ENCODE data around the gene CLSTN1.
"Not testable (repeated sequence)": the region's sequence is repeated elsewhere in the genome, so short reads cannot be mapped to it uniquely, and the experiment has no call there.

The CLSTN1 gene

DNA sequence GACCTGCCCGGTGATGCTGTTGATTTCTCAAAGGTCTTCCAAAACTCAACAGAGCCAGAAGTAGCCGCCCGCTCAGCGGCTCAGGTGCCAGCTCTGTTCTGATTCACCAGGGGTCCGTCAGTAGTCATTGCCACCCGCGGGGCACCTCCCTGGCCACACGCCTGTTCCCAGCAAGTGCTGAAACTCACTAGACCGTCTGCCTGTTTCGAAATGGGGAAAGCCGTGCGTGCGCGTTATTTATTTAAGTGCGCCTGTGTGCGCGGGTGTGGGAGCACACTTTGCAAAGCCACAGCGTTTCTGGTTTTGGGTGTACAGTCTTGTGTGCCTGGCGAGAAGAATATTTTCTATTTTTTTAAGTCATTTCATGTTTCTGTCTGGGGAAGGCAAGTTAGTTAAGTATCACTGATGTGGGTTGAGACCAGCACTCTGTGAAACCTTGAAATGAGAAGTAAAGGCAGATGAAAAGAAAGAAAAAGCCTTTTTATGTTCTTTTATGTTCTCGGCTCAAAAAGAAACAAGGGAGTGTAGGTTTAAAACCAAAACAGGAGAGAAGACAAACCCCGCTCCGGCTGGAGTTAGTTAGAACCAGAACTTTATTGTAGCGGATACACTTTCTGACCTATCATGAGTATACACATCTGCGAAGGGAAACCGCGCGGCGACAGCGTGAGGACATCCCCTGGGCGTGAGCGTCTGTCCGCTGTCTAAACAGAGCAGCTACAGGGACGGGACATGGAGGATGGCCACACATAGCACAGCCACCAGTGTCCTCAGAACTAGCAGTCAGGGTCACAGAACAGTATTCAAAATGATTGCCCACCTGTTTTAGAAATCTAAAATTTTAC, 95.1 kb downstream of the CLSTN1 start:
- DNase-seq, result no peak

DNA sequence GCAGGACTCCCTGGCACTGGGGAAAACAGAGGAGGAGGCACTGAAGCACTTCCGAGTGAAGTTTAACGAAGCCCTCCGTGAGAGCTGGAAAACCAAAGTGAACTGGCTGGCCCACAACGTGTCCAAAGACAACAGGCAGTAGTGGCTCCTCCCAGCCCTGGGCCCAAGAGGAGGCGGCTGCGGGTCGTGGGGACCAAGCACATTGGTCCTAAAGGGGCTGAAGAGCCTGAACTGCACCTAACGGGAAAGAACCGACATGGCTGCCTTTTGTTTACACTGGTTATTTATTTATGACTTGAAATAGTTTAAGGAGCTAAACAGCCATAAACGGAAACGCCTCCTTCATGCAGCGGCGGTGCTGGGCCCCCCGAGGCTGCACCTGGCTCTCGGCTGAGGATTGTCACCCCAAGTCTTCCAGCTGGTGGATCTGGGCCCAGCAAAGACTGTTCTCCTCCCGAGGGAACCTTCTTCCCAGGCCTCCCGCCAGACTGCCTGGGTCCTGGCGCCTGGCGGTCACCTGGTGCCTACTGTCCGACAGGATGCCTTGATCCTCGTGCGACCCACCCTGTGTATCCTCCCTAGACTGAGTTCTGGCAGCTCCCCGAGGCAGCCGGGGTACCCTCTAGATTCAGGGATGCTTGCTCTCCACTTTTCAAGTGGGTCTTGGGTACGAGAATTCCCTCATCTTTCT, 96.7 kb downstream of the CLSTN1 start:
- no peak for DNase-seq

DNA sequence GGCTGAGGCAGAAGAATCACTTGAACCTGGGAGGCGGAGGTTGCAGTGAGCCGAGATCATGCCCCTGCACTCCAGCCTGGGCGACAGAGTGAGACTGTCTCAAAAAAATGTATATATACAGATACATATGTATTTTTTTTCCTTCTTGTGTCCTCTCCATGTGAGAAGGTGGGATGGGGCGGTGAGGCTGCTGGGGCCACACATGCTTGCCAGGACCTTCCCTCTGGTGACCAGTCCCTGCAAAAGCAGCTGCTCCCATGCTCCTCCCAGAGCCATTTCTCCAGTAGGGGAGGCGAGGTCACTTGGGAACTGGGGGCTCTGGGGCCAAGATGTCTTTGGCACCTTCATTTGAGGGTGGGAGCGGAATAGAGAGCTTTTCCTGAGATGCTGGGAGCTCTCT, 97.4 kb downstream of the CLSTN1 start:
- DNase-seq, result no peak

DNA sequence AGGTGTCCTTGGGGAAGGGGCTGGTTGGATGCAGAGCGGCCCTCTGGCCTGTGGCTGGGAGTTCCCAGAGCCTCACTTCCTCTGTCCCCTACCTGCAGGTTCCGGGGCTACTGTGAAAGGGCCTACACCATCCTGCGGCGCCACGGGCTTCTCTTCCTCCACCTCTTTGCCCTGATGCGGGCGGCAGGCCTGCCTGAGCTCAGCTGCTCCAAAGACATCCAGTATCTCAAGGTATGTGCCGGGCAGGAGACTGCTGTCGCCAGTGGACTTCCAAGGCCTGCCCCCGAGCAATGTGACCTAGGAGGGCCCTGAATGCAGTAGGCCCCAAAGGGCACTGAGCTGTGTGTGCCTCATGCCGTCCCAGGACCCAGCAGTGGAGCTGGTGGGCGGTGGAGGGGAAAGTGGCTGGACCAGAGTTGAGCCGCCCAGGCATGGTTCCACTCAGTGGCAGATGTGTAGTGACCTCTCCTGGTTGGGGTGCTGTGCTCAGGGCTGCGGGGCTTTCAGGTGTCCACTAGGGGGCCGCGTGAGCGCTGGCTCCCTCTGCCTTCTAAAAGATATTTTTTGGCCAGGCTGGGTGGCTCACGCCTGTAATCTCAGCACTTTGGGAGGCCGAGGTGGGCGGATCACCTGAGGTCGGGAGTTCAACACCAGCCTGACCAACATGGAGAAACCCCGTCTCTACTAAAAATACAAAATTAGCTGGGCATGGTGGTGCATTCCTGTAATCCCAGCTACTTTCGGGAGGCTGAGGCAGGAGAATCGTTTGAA, 98.9 kb downstream of the CLSTN1 start:
- peak; percentile 28 for DNase-seq

DNA sequence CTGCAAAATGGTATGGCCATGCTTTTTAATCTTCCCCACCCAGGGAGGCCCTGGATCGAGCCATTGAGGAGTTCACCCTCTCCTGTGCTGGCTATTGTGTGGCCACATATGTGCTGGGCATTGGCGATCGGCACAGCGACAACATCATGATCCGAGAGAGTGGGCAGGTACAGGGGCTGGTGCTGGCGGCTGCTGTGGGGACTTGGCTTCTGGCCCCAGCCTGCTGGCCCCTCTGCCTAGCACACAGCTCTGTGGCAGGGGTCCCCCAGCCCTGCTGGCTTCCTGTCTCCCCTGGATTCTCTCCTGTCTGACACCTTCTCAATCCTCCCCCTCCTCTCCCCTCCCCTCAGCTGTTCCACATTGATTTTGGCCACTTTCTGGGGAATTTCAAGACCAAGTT, 99.8 kb downstream of the CLSTN1 start:
- DNase-seq, result no peak

DNA sequence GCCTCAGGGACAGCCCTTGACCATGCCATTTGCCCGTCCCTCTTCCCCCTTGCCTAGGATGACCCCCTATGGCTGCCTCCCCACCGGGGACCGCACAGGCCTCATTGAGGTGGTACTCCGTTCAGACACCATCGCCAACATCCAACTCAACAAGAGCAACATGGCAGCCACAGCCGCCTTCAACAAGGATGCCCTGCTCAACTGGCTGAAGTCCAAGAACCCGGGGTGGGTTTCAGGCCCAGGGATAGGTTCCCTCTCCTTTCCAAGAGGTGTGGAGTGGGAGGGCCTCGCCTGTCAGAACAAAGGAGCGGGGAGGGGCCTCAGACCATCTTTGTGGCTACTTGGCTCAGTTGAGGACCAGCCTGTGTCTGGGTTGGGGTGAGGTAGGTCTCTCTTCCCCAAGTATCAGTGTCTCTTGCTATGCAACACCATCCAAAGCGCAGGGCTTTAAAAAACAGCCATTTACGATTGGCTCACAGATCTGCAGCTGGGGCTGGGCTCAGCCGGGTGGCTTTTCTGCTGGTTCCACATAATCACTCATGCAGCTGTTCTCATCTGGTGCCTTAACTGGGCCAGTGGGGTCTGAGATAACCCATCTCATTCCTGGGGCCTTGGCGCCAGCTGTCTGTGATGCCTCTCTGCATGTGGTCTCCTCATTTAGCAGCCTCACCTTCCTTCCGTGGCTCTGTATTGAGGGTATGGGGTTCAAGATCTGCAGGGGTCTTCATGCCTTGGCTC, 100.5 kb downstream of the CLSTN1 start:
- DNase-seq, result no peak

DNA sequence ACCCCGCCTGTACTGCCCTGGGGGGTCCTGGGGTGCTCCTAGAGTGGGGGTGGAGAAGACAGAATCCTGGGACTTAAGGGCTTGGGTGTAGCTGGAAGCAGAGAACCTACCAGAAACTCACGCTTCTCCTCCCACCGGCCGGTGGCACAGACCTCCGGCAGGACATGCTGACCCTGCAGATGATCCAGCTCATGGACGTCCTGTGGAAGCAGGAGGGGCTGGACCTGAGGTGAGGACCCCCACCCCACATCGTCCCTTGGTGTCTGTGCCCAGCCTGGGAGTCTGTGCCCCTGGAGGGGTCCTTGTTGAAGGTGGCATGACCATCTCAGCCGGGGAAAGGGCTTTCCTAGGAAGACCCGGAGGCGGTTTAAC, 101.4 kb downstream of the CLSTN1 start:
- DNase-seq, result no peak

DNA sequence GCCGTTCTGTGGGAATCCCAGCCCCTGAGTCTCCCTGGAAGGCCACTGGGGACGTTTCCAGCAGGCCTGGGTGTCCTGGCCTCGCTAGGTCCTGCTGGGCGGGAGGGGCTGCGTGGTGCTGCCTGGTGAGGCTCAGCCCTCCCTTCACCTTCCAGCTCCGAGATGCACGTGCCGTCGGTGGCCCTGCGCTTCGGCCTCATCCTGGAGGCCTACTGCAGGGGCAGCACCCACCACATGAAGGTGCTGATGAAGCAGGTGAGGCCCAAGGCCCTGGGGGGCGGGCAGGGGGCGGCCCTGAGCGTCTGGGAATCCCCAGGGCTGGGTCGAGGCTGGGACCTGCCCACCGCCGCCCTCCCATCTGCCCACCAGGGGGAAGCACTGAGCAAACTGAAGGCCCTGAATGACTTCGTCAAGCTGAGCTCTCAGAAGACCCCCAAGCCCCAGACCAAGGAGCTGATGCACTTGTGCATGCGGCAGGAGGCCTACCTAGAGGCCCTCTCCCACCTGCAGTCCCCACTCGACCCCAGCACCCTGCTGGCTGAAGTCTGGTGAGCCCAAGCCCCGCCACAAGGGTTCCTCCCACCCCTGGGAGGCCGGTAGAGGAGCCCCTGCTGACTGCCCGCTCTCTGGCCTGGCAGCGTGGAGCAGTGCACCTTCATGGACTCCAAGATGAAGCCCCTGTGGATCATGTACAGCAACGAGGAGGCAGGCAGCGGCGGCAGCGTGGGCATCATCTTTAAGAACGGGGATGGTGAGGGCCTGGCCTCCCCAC, 102.0 kb downstream of the CLSTN1 start:
- peak; percentile 22 for DNase-seq

DNA sequence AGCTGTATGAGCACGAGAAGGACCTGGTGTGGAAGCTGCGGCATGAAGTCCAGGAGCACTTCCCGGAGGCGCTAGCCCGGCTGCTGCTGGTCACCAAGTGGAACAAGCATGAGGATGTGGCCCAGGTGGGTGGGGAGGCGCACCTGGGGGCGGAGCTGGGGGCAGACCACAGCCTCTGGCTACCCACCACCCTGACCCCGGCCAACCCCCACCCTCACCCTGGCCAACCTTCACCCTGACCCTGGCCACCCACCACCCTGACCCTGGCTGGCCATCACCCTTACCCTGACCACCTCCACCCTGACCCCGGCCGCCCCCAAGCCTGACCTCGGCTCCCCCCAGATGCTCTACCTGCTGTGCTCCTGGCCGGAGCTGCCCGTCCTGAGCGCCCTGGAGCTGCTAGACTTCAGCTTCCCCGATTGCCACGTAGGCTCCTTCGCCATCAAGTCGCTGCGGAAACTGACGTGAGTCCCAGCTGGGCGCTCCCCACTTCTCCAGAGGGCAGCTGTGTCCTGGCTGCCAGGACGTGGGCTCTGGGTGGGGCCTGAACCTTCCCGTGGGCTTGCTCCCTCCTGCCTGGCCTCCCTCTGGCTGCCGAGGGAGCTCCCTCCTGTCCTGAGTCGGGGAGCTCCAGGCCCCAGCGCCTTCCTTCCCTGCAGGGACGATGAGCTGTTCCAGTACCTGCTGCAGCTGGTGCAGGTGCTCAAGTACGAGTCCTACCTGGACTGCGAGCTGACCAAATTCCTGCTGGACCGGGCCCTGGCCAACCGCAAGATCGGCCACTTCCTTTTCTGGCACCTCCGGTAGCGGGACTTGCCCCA, 102.8 kb downstream of the CLSTN1 start:
- no peak for DNase-seq

DNA sequence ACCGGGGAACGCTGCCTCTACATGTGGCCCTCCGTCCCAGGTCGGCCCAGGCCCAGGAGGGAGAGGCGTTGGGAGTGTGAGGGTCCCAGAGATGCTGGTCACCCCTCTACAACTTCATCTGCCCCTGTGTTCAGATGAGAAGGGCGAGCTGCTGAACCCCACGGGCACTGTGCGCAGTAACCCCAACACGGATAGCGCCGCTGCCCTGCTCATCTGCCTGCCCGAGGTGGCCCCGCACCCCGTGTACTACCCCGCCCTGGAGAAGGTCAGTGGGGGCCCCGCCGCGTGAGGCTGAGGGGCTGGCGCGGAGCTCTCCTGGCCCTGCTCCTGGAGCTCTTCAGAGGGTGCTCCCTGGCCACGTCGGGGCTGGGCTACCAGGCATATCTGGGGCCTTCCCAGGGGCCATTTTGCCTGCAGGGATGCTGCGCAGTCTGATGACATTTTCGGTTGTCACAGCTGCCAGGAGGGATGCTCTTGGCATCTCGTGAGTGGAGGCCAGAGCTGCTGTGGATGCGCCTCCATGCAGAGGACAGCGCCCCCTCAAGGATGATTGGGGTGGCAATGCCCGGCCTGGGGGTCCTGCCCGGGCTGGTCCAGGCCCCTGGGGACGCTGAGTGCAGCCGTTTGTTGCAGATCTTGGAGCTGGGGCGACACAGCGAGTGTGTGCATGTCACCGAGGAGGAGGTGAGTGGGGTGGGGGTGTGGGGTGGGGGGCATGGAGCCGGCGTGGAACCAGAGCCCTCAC, 103.6 kb downstream of the CLSTN1 start:
- no peak for DNase-seq

DNA sequence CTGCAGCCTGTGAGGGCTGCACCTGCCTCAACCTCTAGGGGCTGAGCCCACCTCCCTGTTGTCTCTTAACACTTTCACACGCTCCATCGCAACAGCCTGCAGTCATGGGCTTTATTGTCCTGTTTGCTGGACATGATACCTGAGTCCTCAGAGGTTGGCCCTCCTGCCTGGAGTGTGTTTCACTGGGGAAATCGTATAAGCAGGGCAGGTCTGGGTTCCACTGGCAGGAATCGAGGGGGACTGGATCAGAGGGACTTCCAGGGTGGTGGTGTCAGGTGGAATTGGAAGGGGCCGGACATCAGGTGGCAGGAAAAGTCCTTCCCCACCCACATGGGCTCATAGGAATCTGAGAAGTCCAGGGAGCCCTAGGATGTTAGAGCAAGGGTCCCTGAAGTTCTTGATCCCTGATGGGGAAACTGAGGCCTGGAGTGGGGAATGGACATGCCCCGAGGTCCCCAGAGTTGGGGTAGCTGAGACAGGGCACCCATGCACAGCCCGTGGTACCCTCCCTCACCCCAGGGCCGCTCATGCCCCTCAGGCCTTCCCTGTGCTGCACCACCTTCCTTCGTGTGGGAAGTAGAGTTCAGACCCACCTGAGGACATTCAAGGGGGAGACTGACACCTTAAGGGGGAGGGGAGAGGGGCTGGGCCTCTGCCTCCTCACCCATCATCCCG, 105.6 kb downstream of the CLSTN1 start:
- no peak for DNase-seq

DNA sequence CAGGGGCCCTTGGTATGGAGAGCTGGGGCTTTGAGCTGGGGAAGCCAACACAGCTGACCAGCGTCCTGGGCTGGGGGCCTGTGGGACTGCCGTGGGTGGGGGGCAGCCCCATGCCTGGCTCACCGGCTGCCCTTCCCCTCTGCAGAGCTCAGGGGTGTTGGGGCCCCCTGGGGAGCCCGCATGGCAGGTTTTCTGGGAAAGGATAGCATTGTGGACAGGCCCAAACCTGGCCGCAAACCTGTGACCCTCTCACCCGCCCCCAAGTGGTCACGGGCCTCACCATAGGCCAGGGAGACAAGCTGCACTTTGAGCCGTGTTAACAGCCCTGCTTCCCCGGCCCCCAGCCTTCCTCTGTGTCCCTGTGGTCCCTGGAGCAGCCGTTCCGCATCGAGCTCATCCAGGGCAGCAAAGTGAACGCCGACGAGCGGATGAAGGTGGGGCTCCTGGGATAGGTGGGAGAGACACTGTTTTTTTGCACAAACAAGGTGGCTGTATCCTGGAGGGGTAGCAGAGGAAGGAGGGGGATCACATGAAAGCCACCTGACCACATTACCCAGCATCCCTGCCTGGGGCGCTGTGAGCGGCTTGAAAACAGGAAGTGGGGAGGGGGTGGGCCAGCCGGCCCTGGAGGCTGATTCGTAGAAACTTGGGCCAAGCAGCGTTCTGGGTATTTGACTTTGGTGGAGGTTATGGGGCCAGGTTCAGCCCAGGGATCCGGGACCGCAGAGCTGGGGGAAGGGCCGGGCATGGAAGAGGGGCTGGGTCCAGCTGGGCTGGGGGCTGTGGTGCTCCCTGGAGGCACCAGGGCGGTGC, 106.4 kb downstream of the CLSTN1 start:
- DNase-seq, result peak; percentile 86

DNA sequence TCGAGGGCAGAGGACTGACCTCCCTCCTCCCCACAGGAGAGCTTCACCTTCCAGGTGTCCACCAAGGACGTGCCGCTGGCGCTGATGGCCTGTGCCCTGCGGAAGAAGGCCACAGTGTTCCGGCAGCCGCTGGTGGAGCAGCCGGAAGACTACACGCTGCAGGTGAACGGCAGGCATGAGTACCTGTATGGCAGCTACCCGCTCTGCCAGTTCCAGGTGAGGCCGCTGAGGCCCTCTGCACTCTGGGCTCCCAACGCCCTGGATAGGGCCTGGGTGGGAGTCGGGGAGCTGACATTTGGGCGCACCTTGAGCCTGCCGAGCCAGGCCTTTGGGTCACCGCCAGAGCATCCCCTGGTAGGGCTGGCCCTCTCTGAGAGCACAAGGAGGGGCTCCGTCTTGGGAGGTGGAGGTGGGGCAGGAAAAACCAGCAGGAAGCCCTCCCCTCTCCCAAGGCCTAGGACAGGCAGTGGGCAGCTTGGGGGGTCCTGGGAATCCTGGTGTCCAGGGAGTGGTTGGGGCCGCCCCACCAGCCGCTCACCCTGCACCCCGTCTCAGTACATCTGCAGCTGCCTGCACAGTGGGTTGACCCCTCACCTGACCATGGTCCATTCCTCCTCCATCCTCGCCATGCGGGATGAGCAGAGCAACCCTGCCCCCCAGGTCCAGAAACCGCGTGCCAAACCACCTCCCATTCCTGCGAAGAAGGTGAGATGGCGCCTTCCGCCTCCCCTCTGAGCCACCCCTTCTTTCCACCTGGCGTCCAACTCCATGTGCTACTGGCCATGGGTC, 107.2 kb downstream of the CLSTN1 start:
- peak; percentile 39 for DNase-seq

DNA sequence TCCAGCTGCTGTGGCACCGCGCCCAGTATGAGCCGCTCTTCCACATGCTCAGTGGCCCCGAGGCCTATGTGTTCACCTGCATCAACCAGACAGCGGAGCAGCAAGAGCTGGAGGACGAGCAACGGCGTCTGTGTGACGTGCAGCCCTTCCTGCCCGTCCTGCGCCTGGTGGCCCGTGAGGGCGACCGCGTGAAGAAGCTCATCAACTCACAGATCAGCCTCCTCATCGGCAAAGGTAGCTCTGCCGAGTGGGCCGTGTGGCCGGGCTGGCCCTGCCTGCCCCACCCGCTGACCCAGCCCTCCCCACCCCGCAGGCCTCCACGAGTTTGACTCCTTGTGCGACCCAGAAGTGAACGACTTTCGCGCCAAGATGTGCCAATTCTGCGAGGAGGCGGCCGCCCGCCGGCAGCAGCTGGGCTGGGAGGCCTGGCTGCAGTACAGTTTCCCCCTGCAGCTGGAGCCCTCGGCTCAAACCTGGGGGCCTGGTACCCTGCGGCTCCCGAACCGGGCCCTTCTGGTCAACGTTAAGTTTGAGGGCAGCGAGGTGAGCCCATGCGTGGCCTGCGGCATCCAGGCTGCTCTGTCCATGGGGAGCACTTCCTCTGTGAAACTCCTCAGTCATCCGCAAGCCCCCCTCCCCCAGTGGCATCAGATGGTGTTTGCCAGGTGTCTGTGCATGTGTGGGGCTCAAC, 108.1 kb downstream of the CLSTN1 start:
- no peak for DNase-seq

DNA sequence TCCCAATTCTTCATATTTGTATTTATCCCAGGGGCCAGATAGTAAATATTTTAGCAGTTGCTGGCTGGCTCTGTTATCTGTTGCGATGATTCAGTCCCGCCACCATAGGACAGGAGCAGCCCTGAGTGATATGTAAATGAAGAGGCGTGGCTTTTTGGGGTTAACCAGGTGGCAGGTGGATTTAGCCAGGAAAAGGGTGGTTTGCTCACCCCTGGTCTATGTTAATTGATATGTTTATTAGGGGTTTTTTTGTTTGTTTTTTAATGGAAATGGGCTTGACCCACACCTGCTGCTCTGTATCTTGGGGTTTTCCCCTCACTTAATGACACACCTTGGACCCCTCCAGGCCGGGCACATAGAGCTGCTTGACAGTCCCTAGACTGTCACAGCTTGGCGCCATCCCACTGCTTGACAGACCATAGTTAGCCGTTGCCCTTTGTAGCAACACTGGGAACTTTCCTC, 109.5 kb downstream of the CLSTN1 start:
- DNase-seq, result no peak

DNA sequence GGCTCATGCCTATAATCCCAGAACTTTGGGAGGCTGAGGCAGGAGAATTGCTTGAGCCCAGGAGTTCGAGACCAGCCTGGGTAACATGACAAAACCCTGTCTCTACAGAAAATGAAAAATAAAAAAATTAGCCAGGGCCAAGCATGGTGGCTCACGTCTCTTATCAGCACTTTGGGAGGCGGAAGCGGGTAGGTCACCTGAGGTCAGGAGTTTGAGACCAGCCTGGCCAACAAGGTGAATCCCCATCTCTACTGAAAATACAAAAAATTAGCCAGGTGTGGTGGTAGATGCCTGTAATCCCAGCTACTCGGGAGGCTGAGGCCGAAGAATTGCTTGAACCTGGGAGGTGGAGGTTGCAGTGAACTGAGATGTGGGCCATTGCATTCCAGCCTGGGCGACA, 111.0 kb downstream of the CLSTN1 start:
- DNase-seq, result not testable (repeated sequence)

DNA sequence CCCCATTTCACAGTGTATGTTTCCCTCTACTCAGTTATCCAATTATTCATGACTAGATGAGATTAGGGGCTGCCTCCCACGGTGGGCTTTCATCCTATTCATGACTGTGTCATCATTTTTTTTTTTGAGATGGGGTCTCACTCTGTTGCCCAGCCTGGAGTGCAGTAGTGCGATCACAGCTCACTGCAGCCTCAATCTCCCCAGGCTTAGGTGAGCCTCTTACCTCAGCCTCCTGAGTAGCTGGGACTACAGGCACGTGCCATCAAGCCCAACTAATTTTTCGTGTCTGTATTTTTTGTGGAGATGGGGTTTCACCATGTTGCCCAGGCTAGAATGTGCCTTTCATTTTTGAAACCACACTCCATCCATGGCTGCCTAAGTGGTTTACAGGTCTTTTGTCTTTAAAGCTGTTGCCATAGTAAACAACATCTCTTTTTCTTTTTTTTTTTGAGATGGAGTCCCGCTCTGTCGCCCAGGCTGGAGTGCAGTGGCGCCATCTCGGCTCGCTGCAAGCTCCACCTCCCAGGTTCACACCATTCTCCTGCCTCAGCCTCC, 112.2 kb downstream of the CLSTN1 start:
- DNase-seq, result no peak
